Muscle of arm (tissue), 12 donors: ENCODE measurements around the gene PIAS4. TPM values are rescaled to one million over a fixed set of nuclear protein-coding genes. Genes with fewer than 3 reads are reported as not detected.

Experiments
- DNase-seq: peaks from one replicate; pipeline ENCODE4 v3.0.0-alpha.2; 2013
- polyA plus RNA-seq, 12 donors: library from polyadenylated mRNA; unstranded; fragments of 120-200 nt; gene quantifications; one replicate each; pipeline ENCODE4 v1.2.1, GENCODE V29; 2013; ENCODE audit not compliant: insufficient read length in 12 of 12

The PIAS4 gene
- polyA plus RNA-seq, 12 donors = 15.3 to 36.1 (median 21.7) TPM; not detected in 1

GRCh38 chr19:4057931-4058692 is 50.6 kb downstream of the PIAS4 start:
- DNase-seq = no peak

GRCh38 chr19:4058693-4059452 is 51.3 kb downstream of the PIAS4 start:
- DNase-seq = no peak

GRCh38 chr19:4059453-4059871 is 51.9 kb downstream of the PIAS4 start:
- DNase-seq = no peak

GRCh38 chr19:4059891-4060620 is 52.5 kb downstream of the PIAS4 start:
- no peak for DNase-seq

DNA sequence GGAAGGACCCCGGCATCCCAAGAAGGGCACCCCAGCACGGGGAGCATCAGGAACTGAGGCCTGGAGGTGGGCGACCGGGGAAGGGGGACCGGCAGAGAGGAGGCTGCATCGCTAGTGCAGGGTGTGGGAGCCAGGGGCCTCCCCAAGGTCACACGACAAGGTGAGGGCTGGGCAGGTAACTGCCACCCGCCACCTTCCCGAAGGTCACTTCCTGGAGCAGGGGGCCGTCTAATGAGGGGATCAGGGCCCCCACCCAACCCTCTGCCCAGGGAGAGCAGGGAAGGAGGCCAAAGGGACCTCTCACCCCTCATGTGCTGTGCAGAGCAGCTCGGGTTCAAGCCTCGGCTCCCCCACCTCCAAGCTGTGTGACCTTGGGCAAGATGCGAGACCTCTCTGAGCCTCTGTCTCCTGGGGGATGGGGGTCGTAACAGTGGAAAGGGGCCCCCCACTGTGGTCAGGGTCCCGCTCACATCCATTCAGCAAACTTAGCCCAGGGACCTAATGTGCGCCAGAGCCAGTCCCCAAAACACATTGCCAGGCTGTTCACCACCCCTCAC is 53.2 kb downstream of the PIAS4 start:
- no peak for DNase-seq

DNA sequence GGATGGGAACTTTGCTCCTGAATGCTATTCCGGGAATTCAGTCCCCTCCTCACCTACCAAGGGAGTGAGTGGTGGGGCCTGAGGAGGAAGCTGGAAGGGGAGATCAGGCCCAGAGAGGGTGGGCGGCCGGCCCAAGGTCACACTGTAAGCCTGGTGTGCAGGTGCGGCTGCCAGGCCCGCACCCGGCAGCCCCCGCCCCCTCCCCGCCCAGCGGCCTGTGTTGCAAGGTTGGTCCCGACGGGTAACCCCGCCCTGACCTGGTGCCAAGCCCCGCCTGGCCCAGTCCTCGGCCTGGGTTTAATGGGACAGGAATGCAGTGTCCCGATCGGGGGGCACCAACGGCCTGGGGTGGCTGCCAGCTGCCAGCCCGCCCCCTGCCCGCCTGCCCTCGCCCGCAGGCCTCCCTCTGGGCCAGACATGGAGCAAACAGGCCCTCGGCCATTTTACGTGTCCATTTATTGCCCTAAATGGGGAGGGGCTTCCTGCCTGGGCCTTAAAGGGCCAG is 53.7 kb downstream of the PIAS4 start:
- no peak for DNase-seq

- no peak for DNase-seq
Measured at GRCh38 chr19:4061683-4062418, 54.3 kb downstream of the PIAS4 start.

DNA sequence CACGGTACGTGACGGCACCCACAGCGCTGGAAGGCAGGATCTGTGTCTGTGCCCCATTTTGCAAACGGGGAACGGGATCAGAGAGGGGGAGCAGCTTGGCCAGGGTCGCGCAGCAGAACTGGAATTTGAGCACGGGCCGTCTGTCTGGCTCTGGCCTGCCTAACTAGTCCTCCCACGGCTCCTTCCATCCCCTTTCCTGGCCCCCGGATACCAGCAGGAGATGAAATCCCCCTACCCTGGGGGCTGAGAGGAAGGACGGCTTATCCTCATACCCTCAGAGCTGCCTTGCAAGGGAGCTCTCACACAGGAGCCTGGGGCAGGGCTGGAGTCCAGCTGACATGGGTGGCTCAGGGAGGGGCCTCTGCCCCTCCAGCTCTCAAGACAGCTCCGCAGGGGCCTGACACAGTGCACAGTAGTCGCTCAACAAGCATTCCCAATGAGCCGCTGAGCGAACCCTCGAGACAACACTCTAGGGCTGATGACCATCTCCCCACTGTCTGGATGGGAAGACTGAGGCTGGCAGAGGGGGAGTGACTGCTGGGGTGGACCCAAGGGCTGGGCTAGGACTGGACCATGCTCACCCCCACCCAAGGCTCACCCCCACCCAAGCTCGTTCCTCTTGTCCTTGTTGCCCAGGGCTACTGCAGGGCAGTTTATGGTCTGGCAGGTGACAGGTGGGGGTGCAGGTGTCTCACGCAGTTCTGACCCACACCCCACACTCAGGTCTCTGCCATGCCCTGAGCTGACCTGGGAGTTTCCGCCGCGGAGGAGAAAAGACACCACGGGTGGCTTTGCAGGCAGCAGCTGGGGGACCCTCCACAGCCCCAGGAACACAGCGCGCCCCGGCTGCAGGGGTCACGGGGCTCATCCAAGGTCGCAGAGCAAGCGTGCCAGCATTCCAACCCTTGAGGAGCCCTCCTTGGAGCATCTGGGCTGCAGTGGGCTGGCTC is 55.2 kb downstream of the PIAS4 start:
- DNase-seq = no peak

DNA sequence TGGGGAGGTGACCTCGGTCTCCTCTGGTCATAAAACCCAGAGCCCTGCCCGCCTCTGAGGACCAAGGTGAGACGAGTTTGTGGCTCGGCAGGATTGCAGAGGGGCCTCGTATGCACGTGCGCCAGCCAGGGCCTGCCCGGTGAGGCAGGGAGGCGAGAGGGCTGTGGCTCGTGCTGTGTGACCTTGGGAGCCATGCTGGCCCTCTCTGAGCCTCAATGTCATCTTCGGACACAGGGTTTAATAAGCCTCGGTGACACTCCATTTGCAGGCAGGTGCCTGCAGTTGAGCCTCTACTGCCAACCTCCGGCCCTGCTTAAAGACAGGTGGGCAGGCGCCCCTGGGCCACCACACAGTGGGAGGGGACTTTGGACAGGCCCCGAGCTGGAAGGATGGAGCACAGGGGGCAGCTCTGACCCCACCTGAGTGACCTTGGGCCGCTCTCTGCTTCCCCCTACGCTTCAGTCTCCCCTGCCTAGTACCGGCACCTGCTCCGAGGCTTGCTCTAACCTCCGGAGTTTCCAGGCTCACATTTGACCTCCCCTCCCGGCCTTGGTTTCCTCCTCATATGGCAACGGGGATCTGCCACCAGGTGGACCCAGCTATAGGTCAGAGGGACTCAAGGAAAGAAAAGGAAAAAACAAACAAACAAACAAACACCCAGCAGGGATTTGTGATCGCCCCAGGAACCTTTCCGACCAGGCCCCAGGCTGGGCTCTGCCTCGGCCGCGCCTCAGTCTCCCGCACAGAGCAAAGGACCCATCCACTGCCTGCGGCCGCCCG is 56.0 kb downstream of the PIAS4 start:
- DNase-seq = no peak

- no peak for DNase-seq
Measured at GRCh38 chr19:4064149-4064495, 56.6 kb downstream of the PIAS4 start.

DNA sequence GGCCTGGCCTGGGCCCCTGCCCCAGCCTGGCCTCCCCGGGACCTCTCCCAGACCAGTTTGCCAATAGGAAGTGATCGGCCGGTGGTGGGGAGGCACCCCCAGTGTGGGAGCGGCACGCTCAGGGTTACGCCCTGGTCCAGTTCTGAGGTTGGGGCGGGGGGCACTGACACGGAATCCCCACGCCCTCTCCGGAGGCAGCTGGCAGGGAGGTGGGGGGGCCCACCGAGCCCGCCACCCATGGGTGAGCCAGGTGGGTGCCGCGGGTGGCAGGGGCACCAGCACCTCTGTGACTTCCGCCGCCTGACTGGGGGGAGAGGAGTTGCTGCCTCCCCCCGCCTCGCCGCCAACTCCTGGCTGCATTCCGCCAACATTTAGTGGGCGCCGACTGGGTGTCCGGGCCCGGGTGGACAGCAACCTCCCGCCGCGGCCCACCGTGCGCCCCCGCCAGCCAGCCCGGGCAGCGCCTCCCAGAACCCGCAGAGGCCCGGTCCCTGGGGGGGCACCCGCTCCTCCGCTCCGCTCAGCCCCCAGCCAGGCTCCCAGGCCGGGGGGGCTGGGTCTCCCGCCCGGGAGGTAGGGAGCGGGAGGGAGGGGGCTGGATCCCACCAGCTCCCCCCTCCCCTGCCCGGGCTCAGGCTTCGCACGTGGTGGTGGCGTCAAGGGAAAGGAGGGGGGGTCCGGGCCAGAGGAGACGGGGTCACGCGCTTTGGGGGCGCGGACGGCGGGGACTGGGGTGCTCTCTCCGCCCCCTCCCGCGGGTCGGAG is 57.1 kb downstream of the PIAS4 start:
- no peak for DNase-seq

DNA sequence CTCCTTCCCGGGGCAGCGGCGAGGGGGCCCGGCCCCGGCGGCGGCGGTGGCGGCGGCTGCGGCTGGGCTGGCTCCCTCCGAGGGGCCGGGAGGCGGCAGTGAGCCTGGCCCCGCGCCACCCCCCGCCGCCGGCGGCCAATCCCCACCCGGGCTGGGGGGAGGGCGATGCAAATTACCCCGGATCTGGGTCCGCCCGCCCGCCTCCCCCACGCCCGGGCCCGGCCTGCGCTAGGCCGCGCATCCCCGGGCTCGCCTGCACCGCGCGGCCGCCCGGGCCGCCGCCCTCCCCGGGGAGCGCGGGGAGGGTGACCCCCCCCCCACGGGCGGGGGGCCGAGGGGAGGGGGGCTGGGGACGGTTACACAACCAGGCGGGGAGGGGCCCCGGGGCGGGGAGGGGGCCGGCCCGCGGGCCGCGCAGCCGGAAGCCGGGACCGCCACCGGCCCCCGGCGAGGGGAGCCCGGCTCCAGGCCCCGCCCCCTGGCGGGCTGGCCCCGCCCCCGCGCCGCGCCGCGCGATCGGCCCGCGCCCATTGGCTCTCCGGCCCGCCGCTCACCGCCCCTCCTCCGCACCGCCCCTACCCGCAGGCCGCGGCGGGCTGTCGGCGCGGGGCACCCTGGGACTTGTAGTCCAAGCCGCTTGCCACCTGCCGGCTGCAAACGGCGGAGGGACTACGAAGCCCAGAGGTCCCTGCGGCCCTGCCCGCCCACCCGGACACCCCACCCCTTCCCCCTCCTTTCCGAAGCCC is 58.1 kb downstream of the PIAS4 start:
- DNase-seq = peak; percentile 94

DNA sequence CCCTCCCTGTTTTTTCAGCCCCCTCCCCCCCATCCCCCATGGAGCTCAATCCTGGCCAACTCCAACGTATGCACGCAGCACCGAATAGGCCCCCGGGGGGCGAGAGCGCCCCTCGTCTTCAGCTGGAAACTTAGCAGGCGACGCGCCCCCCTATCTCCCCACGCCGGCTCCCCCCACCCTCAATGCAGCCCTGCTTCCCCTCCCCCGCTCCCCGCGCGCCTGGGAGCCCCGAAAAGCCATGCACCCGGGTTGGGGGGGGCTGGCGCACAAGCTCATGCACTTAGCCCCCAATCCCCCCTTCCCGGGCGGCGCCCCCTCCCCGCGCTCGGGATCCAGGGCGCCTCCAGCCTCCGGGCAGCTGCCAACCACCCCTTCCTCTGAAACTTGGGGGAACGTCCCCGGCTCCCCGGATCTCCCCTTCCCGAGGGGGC is 58.7 kb downstream of the PIAS4 start:
- DNase-seq = no peak

DNA sequence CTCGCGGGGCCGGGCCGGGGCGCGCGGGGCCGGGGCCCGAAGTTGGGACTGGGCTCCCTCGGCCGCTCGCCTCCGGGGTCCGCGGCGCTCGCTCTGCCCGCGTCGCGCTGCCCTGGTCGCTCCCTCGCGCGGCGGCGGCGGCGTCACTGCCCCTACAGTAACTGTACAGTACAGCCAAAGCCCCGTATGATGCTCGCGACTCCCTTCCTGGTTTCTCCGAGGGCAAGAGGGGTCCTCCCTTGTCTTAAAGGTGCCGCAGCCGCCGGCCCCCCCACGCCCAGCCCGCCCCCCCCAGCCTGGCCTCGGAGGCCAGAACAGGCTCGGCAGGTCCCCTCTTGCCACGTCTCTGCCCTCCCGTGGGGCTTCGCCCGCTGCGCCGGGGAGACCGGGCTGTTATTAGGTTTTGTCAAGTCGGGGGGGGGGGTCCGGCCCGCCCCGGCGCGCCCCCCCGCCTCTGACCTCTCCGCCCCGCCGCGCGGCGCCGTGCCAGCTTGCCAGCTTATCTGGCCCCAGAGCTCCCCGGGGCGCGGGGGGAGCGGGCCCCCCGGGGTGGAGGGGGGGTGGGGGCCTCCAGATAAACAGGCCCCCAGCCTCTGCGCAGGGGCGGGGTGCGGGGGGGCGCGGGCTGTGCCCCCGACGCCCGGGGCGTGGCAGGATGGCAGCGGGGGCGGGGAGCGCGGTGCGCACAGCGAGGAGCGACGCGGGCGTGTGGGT is 59.3 kb downstream of the PIAS4 start, which contains the start of gene ZBTB7A:
TSS of gene ZBTB7A (minus strand) at position 218 of the 714 bp plus-strand sequence. CDS start 11,667 bp downstream, outside the sequence.
- DNase-seq = peak; percentile 69

- no peak for DNase-seq
Measured at GRCh38 chr19:4067396-4068046, 60.0 kb downstream of the PIAS4 start.
